GM20000 (cell line): ENCODE results near the gene JAKMIP1.
A peak's percentile ranks its signal among the peaks of the same experiment; 100 is the strongest.

Experiments
- DNase-seq: peaks from one replicate; pipeline ENCODE4 v3.0.0; 2012; ENCODE audit warnings: low spot score
- CTCF ChIP-seq: IDR thresholded peaks from 2 replicates; pipeline ENCODE4 v1.5.1; 2012; ENCODE audit warnings: mild to moderate bottlenecking, control low read depth; ENCODE audit errors: extremely low read depth, missing control alignments

The JAKMIP1 gene

DNA sequence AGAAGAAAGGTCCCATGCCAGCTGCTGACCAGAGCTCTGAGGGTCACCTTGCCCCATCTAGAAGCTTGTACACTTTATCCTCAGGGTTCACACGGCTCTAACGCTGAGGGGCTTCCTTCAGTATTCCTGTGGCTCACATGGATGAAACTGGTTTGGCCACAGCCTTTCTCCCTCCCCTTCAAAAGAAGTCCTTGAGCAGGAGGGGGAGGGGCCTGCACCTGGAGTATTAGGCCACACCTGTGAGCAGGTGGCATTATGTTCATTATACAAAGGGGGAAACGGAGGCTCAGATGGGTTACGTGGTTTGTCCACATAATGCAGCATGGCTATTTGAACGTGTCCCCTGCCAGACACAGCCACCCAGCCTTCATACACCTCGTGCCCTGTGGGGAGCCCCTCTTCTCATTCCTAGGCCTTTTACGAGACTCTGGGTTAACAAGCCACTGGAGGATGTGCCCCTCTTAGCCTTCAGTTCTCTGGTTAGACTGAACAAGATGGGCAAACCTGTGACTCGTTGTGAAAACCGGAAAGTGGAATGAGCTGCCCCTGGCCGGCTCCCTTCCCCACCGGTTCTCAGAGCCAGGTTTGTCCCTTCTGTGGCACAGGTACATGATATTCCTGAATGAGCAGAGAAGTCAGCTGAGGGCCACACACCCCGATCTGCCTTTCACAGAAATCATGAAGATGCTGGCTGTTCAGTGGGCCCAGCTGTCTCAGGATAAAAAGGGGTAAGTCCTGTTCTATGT is 27.2 kb upstream of the JAKMIP1 start:
- no peak for TF ChIP-seq CTCF
- DNase-seq, result no peak

- DNase-seq, result no peak
- TF ChIP-seq CTCF, result no peak
These were observed 26.2 kb upstream of the JAKMIP1 start for GRCh38 chr4:6226506-6226905.

GRCh38 chr4:6225469-6225868 is 25.1 kb upstream of the JAKMIP1 start:
- TF ChIP-seq CTCF, result no peak
- peak; percentile 51 for DNase-seq

DNA sequence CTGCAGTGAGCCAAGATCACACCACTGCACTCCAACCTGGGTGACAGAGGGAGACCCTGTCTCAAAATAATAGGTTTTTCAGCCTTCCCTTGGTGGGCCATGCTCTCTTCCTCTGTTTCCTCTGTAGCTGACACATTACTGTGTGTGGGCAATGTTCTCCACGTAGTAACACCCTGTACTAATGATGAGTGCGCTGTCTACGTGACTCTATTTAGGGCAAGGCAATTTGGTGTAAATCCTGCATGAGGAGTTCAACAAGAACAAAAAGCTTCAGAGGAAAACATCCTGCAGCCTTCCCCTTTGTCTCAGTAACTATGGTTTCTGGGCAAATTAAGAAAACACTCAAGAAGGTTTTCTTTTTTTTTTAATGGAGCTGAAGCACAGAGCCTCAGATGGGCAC is 24.4 kb upstream of the JAKMIP1 start:
- no peak for TF ChIP-seq CTCF

DNA sequence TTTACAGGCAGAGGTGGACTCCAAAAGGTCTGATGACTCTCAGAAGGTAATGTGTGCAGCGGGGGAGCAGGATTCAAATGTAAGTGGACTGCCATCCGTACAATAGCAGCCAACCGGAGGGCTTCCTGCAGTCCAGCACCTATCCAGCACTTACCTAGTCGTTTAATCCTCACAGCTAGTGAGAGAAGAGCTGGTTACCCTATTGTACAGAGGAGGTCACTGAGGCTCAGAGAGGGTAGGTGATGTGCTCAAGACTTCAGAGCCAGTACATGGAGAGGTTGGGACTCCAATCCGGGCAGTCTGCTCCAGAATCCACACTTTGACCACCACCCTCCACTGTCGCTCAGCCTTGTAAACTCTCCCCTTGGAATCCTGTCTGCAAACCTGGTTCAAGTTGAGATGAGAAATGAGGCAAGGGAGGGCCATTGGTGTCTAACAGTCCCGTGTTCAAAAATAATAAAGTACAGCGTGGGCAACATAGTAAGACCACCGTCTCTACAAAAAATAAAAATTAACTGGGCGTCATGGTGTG is 22.5 kb upstream of the JAKMIP1 start:
- TF ChIP-seq CTCF, result no peak
- DNase-seq, result no peak

More for the DNA sequence above, 24.4 kb upstream of the JAKMIP1 start:
- DNase-seq, result no peak

DNA sequence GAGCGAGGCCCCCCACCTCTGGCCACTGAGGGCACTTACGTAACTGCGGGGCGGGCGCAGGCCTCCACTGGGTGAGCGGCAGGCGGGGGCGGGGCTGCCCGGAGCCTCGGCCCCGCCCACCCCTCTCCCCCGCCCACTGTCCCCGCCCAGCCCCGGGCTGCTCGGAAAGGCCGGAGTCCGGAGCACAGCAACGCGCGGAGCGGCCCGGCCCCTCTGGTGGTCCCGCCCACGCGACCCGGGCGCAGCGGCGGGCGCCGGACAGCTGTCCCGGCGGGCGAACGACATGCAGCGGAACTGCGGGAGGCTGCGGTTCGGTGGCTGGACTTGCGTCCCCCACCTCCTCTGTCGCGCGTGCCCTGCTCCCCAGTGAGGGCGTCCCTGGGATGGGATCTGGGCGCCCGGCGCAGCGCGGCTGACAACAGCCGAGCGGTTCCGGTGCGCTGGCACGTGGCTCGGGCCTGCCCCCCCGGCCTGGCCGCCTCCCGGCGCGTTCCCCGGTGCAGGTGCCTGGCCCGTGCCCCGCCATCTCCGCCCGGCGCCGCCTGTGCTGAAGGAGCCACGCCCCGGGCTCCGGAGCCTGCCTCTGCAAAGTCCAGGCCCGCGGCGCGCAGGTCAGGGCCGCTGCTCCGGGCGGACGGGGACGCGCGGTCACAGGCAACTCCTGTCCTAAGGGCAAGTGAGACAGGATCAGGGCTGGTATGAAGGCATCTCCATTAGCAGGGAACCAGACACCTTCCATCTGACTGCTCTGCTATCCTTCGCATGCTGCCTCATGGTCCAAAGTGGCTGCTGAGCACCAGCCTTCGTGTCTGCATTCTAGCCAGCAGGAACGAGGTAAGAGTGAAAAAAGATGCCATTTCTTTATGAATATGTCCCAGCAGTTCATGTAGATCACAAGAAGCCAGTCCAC is 21.8 kb upstream of the JAKMIP1 start:
- DNase-seq, result peak; percentile 79
- no peak for TF ChIP-seq CTCF
